CD4-positive, alpha-beta T cell treated with Interleukin-17A for 4 hours (primary cell): Measurements from ENCODE around the gene AKAP17A.
"Not testable (repeated sequence)": the region's sequence is repeated elsewhere in the genome, so short reads cannot be mapped to it uniquely, and the experiment has no call there.

Experiments used
- DNase-seq: peaks from one replicate; pipeline ENCODE4 v3.0.0-alpha.2; 2020; ENCODE audit warnings: mixed read lengths

Gene AKAP17A

DNA sequence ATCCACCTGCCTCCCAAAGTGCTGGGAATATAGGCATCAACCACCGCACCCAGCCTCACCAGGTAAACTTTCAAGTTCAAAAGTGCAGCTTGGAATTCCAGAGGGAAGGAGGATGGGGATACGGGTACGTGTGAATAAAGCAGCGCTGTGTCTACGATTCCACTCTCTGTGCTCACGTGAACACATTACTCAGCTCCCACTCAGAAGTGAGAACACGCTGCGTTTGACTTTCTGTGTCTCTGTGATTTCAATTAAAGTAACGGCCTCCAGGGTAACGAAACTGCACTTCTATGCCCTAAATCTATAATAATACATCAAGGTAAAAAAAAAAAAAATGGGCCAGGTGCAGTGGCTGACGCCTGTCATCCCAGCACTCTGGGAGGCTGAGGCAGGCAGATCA lies 15.1 kb downstream of the AKAP17A start:
- no peak for DNase-seq

DNA sequence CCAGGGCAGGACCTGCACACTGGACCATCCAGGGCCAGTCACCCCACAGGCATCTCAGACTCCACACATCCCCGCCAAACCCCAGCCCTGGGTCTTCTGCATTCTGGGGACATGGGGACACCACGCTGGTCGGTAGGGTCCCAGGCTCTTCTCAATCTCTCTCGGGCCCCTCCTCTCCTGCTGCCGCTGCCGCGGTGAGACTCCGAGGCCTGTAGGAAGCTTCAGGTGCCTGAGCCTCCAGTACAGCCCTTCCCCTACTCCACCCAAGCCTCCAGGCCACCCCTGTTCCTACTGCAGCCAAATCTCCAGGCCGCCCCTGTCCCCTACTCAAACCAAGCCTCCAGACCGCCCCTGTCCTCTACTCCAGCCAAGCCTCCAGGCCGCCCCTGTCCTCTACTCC lies 17.9 kb downstream of the AKAP17A start:
- no peak for DNase-seq

DNA sequence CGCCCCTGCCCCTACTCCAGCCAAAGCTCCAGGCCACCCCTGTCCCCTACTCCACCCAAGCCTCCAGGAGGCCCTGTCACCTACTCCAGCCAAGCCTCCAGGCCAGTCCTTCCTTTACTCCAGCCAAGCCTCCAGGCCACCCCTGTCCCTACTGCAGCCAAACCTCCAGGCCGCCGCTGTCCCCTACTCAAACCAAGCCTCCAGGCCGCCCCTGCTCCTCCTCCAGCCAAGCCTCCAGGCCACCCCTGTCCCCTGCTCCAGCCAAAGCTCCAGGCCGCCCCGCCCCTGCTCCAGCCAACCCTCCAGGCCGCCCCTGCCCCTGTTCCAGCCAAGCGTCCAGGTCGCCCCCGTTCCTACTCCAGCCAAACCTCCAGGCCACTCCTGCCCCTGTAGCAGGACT lies 18.4 kb downstream of the AKAP17A start:
- DNase-seq, result no peak

DNA sequence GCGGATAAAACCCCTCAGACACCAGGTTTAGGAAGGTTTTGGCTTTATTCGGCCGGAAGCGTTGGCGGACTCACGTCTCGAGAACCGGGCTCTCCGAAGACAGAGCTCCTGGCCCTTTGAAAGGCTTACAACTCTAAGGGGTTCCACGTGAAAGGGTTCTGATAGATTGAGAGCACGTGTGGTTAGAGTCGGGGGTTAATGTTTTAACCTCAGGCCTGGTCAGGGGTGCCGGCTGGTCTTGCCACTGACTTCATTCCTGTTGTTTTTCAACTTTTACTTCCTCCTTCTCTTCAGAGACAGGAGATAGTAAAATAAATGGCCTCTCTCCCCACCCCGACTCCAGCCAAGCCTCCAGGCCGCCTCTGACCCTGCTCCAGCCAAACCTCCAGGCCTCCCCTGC lies 18.8 kb downstream of the AKAP17A start:
- no peak for DNase-seq

DNA sequence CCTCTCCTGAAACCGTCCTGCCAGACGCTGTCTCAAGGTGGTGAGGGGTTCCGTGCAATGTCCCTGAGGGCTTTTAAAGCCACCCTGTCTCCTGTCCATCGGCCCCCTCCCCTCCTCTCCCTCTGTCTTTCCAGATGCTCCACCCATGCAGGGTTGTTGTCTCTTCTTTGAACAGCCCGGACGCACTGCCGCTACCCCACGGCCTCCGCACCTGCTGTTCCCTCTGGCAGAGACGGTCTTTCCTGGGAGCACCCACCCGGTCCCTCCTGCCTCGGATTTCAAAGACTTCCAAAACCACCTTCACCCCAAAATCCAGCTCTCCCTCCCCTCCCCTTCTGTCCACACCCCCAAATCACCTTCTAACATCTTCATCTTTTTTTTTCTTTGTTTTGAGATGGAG lies 19.3 kb downstream of the AKAP17A start:
- no peak for DNase-seq

DNA sequence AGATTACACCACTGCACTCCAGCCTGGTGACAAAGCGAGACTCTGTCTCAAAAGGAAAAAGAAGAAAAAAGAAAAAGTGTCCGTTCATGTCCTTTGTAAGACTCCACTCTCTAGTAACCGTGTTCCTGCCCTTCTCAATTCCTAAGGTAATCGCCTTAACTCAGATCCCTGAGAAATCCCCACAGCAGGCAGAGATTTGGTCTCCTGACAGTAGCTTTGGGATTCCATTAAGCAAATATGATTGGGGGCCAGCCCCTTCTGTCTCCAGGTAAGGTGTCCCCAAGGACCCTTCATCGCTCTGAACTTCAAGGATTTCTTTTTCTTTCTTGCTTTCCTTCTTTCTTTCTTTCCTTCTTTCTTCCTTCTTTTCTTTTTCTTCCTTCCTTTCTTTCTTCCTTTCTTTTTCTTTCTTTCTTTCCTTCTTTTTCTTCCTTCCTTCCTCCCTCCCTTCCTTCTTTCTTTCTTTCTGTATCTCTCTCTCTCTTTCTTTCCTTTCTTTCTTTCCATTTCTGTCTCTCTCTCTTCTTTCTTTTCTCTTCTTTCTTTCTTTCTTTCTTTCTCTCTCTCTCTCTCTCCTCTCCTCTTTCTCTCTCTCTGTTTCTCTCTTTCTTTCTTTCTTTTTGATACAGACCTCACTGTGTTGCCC lies 21.4 kb downstream of the AKAP17A start:
- DNase-seq, result no peak

DNA sequence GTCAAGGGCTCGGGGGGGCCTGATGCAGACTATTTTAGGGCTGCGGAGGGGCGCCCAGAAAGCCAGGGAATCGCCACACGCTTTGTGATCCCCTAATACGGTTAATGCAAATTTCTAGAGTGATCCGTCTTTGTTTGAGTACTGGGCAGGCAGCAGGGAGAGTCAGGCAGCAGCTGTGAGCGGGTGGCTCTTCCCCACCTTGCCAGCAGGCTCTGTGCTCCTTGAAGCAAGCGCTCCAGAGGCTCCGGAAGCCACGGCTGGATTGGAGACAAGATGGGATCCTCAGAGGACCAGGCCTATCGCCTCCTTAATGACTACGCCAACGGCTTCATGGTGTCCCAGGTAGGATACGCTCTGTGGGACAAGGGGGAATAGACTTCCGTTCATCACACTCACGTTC lies 23.5 kb downstream of the AKAP17A start, which contains the start of gene ASMT:
Gene ASMT, plus strand, starts transcription at position 133 of the 400 bp plus-strand sequence. Its CDS starts 141 bp downstream, at position 274.
- no peak for DNase-seq

DNA sequence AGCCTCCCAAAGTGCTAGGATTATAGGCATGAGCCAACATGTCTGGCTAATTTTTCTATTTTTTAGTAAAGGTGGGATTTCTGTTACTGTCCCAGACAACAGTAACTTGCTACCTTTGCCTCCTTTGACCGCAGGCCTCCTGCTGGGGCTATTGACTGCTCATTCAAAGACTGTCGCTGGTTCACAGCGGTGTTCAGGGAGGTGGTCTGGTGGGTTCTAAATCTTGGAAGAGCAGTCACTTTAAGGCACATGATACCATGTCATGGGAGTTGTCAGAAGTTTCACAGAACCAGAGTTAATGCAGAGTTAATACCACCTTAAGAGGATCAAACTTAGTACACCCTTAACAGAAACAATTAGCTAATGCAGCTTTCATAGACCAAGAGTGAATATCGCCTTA lies 27.3 kb downstream of the AKAP17A start:
- no peak for DNase-seq

DNA sequence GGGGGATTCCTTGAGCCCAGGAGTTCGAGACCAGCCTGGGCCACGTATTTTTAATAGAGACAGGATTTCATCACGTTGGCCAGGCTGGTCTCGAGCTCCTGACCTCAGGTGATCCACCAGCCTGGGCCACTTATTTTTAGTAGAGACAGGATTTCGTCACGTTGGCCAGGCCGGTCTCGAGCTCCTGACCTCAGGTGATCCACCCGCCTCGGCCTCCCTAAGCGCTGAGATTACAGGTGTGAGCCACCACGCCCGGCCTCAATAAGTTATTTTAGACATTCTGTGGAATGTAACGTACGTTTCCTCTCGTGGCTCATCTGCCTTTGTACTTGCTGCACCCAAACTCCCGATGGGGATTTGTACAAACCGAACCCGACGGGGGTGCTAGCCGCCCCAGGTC lies 32.3 kb downstream of the AKAP17A start:
- no peak for DNase-seq

DNA sequence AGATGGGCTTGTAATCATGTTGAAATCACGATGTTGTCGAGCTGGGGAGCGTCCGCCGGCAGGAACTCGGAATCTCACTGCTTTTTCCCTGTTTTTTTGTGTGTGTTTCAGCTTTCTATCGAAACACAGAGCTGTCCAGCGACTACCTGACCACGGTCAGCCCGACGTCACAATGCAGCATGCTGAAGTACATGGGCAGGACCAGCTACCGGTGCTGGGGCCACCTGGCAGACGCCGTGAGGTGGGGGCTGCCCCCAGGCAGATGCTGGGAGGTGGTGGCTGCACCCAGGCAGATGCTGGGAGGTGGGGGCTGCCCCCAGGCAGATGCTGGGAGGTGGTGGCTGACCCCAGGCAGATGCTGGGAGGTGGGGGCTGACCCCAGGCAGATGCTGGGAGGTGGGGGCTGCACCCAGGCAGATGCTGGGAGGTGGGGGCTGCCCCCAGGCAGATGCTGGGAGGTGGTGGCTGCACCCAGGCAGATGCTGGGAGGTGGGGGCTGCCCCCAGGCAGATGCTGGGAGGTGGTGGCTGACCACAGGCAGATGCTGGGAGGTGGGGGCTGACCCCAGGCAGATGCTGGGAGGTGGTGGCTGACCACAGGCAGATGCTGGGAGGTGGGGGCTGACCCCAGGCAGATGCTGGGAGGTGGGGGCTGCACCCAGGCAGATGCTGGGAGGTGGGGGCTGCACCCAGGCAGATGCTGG lies 32.9 kb downstream of the AKAP17A start:
- not testable (repeated sequence) for DNase-seq

DNA sequence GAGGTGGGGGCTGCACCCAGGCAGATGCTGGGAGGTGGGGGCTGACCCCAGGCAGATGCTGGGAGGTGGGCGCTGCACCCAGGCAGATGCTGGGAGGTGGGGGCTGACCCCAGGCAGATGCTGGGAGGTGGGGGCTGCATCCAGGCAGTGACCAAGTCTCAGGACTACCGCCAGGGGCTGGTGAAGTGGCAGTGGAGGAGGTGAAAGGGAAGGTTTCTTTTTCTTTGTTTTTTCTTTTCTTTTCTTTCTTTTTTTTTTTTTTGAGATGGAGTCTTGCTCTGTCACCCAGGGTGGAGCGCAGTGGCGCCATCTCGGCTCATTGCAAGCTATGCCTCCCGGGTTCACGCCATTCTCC lies 33.4 kb downstream of the AKAP17A start:
- DNase-seq, result not testable (repeated sequence)

DNA sequence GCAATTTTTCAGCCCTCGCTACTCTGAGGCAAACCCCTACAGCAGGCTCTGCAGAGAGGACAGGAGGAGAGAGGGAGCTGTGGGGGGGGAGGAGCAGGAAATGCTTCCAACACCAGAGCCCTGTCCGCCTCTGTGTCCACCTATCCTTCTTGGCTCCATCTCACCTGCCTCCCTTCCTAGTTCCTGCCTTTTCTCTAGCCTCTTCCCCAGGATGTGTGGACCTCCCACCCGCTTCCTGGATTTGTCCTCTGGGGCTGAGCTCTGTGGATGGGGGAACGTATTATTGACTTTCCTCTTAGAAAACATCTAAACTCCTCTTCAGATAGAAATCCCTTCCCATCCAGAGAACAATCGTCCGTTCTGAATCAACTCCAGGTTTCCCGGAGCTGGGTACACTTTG lies 37.8 kb downstream of the AKAP17A start:
- no peak for DNase-seq

DNA sequence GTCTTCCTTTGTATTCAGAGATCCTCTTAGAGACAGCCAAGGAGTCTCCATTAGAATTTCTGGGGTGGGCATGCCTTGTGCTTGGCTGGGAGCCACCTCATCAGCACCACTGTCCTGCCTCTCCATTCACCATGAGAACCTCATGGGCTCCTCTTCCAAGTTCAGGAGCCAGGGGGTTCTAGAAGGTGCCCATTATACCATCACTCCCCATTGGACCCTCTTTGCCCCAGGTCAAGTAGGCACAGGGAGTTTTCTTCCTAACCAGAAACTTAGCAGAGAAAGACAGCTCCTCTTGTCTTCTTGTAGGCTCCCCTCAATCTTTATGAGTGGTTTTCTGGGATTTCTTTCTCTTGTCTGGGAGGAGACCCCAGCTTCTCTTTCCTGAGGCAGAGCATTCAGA lies 54.6 kb downstream of the AKAP17A start:
- DNase-seq, result no peak

DNA sequence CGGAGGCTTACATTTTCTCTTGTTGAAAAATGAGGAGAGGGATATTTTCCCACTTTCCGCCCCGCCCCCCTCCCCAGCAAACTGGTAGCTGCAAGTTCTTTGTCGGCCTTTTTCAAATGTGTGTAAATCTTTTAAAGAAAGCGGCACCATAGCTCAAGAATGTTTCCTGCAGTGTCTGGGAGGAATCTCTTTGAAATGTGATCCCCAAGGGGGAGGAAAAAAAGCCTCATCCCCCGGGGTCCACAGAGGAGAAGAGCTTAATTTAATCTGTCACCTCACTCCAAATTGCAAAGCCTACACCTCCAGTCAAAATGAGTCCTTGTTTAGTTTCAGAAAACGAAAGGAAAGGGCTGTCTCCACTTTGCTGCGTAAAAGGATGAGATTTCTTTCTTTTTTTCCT lies 58.2 kb downstream of the AKAP17A start:
- no peak for DNase-seq
